OCI-LY1 (cell line): ENCODE measurements around the gene PNMT.

Source experiments
- H2AFZ ChIP-seq: fragments of 200-600 bp; sonication (generic), shearing (Covaris generic); 2 replicates; pipeline ENCODE4 v1.6.0; 2014; ENCODE audit warnings: antibody characterized with exemption, mild to moderate bottlenecking, low read length
- H3F3A ChIP-seq: fragments of 200-600 bp; sonication (generic), shearing (Covaris generic); 2 replicates; pipeline ENCODE4 v1.6.0; 2014; ENCODE audit warnings: mild to moderate bottlenecking, antibody characterized with exemption, low read length, moderate library complexity; ENCODE audit not compliant: insufficient read depth
- H3K27ac ChIP-seq: fragments of 200-600 bp; sonication (generic); 2 replicates; pipeline ENCODE4 v1.5.1; 2014; ENCODE audit warnings: low read length, mixed run types, mild to moderate bottlenecking, low read depth; ENCODE audit not compliant: poor library complexity, severe bottlenecking
- H3K27me3 ChIP-seq: fragments of 200-600 bp; sonication (generic); 2 replicates; pipeline ENCODE4 v1.6.0; 2014; ENCODE audit warnings: antibody characterized with exemption, mild to moderate bottlenecking, low read length, moderate library complexity; ENCODE audit not compliant: insufficient read depth
- H3K36me3 ChIP-seq: fragments of 200-600 bp; sonication (generic); 2 replicates; pipeline ENCODE4 v1.6.1; 2014; ENCODE audit warnings: mild to moderate bottlenecking, antibody characterized with exemption, low read length, moderate library complexity, mixed read lengths; ENCODE audit not compliant: insufficient read depth
- H3K4me1 ChIP-seq: fragments of 200-600 bp; sonication (generic); 2 replicates; pipeline ENCODE4 v1.5.1; 2014; ENCODE audit warnings: mild to moderate bottlenecking, low read length, moderate library complexity; ENCODE audit not compliant: insufficient read depth, severe bottlenecking
- H3K4me2 ChIP-seq: fragments of 200-600 bp; sonication (generic), shearing (Covaris generic); 2 replicates; pipeline ENCODE4 v1.6.1; 2014; ENCODE audit warnings: low read length
- H3K4me3 ChIP-seq: fragments of 200-600 bp; sonication (generic); 2 replicates; pipeline ENCODE4 v1.5.1; 2014; ENCODE audit warnings: low read length, low read depth, mild to moderate bottlenecking, mixed read lengths; ENCODE audit not compliant: poor library complexity, severe bottlenecking
- H3K79me2 ChIP-seq: fragments of 200-600 bp; shearing (Covaris generic); 2 replicates; pipeline ENCODE4 v1.6.1; 2016; ENCODE audit warnings: mixed run types, low read length, mixed read lengths; ENCODE audit not compliant: insufficient read depth
- H3K9ac ChIP-seq: fragments of 200-600 bp; sonication (generic), shearing (Covaris generic); 2 replicates; pipeline ENCODE4 v1.6.1; 2014; ENCODE audit warnings: mild to moderate bottlenecking, low read length, mixed read lengths
- H3K9me2 ChIP-seq: fragments of 200-600 bp; sonication (generic), shearing (Covaris generic); 2 replicates; pipeline ENCODE4 v1.6.1; 2014; ENCODE audit warnings: low read depth, mild to moderate bottlenecking, low read length, mixed read lengths
- H3K9me3 ChIP-seq: fragments of 200-600 bp; shearing (Covaris generic); 2 replicates; pipeline ENCODE4 v1.6.1; 2014; ENCODE audit warnings: low read length, mixed read lengths
- H4K20me1 ChIP-seq: fragments of 200-600 bp; sonication (generic), shearing (Covaris generic); 2 replicates; pipeline ENCODE4 v1.6.0; 2016; ENCODE audit warnings: mild to moderate bottlenecking, low read length; ENCODE audit not compliant: insufficient read depth
- EZH2 ChIP-seq: fragments of 200-600 bp; sonication (generic), shearing (Covaris generic); IDR thresholded peaks from 2 replicates; pipeline ENCODE4 v1.8.0; 2017; ENCODE audit warnings: borderline replicate concordance, mixed run types, mild to moderate bottlenecking, antibody characterized with exemption, low read length, moderate library complexity, mixed read lengths
- TF ChIP-seq, protein P1 (sequence below): fragments of 200-600 bp; sonication (generic), shearing (Covaris generic); IDR thresholded peaks from 2 replicates; pipeline ENCODE4 v1.5.1; 2017; ENCODE audit warnings: mild to moderate bottlenecking, antibody characterized with exemption, low read length, moderate library complexity, mixed read lengths

PNMT gene

DNA sequence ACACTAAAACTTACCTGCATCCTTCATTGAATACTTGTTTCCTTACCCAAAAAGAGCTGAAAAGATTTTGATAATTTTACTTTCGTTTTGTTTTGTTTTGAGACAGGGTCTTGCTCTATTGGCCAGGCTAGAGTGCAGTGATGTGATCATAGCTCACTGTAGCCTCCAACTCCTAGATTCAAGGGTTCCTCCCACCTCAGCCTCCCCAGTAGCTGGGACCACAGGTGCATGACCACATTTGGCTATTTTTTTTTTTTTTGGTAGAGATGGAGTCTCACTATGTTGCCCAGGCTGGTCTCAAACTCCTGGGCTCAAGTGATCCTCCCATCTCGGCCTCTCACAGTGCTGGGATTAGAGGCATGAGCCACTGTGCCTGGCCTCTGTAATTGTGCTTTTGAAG, 13.1 kb upstream of the PNMT start:
- H3K36me3 ChIP-seq = peaks cover 7% of the 10 kb centered on the region; the same call in 1 of the 2 replicates
- no peaks in the 10 kb centered on the region for H4K20me1 ChIP-seq
- H3K4me1 ChIP-seq = peaks cover 18% of the 10 kb centered on the region

DNA sequence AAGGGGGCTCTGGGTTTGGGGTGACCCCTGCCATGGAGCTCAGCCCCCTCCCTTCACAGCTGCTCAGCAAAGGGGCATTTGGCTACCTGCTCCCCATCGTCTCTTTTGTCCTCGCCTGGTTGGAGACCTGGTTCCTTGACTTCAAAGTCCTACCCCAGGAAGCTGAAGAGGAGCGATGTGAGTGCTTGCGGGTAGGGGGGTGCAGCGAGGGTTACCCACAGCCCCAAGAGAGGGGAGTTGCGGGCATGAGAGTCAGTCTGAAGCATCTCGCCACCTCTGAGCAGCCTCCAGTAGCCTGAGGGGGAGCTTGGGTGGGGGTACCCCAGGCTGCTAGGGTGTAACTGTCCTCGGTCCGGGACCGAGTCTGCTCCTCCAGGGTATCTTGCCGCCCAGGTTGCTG, 9.9 kb upstream of the PNMT start:
- H3K4me1 ChIP-seq = peaks cover 5% of the 10 kb centered on the region
- H3K4me3 ChIP-seq = no peak overlapping the region
- H4K20me1 ChIP-seq = no peaks in the 10 kb centered on the region
- TF ChIP-seq, protein P1, sequence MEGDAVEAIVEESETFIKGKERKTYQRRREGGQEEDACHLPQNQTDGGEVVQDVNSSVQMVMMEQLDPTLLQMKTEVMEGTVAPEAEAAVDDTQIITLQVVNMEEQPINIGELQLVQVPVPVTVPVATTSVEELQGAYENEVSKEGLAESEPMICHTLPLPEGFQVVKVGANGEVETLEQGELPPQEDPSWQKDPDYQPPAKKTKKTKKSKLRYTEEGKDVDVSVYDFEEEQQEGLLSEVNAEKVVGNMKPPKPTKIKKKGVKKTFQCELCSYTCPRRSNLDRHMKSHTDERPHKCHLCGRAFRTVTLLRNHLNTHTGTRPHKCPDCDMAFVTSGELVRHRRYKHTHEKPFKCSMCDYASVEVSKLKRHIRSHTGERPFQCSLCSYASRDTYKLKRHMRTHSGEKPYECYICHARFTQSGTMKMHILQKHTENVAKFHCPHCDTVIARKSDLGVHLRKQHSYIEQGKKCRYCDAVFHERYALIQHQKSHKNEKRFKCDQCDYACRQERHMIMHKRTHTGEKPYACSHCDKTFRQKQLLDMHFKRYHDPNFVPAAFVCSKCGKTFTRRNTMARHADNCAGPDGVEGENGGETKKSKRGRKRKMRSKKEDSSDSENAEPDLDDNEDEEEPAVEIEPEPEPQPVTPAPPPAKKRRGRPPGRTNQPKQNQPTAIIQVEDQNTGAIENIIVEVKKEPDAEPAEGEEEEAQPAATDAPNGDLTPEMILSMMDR = no peak
- no peak overlapping the region for H2AFZ ChIP-seq
- H3F3A ChIP-seq = no peaks in the 10 kb centered on the region
- no peaks in the 10 kb centered on the region for H3K27me3 ChIP-seq
- H3K27ac ChIP-seq = no peak overlapping the region
- H3K9ac ChIP-seq = no peak overlapping the region
- H3K9me3 ChIP-seq = no peaks in the 10 kb centered on the region
- H3K4me2 ChIP-seq = no peak overlapping the region
- no peaks in the 10 kb centered on the region for H3K79me2 ChIP-seq
- H3K36me3 ChIP-seq = peaks cover 32% of the 10 kb centered on the region; the same call in 1 of the 2 replicates
- no peaks in the 10 kb centered on the region for H3K9me2 ChIP-seq

More for the DNA sequence above, 13.1 kb upstream of the PNMT start:
- Histone ChIP-seq H3K9me3 (no peaks in the 10 kb centered on the region), H3K9ac (no peak overlapping the region), H2AFZ (no peak overlapping the region), H3F3A (no peaks in the 10 kb centered on the region), H3K79me2 (no peaks in the 10 kb centered on the region), H3K4me2 (no peak overlapping the region), H3K27me3 (no peaks in the 10 kb centered on the region), H3K4me3 (no peak overlapping the region), H3K27ac (no peak overlapping the region), H3K9me2 (no peaks in the 10 kb centered on the region)
- TF ChIP-seq, protein P1 = no peak
- no peak for TF ChIP-seq EZH2

DNA sequence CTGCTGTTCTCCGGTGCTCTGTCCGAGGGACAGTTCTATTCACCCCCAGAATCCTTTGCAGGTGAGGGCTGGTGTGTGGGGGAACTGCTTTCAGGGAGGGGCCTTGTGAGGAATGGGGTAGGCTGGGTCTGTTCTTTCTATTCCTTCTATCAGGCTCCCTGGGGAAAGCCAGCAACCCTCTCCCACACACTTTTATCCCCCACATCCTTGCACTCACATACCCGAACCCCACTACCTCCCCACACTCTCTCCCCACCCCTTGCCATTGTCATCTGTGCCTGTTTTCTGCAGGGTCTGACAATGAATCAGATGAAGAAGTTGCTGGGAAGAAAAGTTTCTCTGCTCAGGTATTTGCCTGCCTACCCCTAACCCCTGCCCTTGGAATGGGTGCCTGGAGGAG, 9.5 kb upstream of the PNMT start:
- H3K9me3 ChIP-seq = no peaks in the 10 kb centered on the region
- H3K9me2 ChIP-seq = no peaks in the 10 kb centered on the region
- TF ChIP-seq EZH2 = no peak
- H4K20me1 ChIP-seq = no peaks in the 10 kb centered on the region
- H3K4me3 ChIP-seq = no peak overlapping the region
- H2AFZ ChIP-seq = no peak overlapping the region
- H3F3A ChIP-seq = no peaks in the 10 kb centered on the region
- no peaks in the 10 kb centered on the region for H3K79me2 ChIP-seq
- H3K4me1 ChIP-seq = peaks cover 5% of the 10 kb centered on the region
- H3K4me2 ChIP-seq = no peak overlapping the region
- H3K27ac ChIP-seq = no peak overlapping the region
- H3K27me3 ChIP-seq = no peaks in the 10 kb centered on the region
- H3K9ac ChIP-seq = no peak overlapping the region
- peaks cover 32% of the 10 kb centered on the region; the same call in 1 of the 2 replicates for H3K36me3 ChIP-seq

DNA sequence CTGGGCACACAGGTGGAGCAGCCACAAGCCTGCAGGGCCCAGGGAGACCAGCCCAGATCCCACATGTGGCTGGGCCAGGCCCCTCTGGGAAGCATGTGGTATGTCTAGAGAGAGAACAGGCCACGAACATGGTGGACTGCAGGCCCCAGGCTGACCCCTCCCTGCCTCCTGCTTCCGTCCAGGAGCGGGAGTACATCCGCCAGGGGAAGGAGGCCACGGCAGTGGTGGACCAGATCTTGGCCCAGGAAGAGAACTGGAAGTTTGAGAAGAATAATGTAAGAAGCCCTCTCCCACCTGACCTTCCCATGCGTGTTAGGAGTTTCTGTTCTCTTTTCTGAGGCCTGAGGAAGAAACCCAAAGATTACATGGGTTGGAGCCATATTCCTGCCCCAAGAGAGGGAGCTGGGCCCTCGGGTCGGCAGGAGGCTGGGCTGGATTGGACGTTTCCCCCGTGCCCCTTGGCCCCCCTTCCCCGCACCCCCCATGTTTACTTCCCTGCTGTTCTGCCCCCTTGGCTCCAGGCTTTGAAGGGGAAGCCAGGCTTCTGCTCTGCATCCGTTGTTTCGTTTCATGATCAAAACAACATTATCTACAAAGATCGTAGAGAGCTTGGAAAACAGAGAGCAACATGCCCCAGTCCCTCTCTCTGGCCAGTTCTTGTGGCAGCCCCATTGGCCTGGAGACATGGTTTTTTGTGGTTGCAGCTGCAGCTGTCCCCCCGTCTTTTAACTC, 8.8 kb upstream of the PNMT start:
- no peak overlapping the region for H3K27ac ChIP-seq
- H3F3A ChIP-seq = no peaks in the 10 kb centered on the region
- no peaks in the 10 kb centered on the region for H3K27me3 ChIP-seq
- H3K9ac ChIP-seq = no peak overlapping the region
- H3K79me2 ChIP-seq = no peaks in the 10 kb centered on the region
- H3K4me2 ChIP-seq = no peak overlapping the region
- H3K4me3 ChIP-seq = no peak overlapping the region
- TF ChIP-seq EZH2 = no peak
- TF ChIP-seq, protein P1 = no peak
- no peaks in the 10 kb centered on the region for H3K9me2 ChIP-seq
- H3K9me3 ChIP-seq = no peaks in the 10 kb centered on the region
- peaks cover 5% of the 10 kb centered on the region for H3K4me1 ChIP-seq
- no peak overlapping the region for H2AFZ ChIP-seq
- H3K36me3 ChIP-seq = peaks cover 27% of the 10 kb centered on the region; the same call in 1 of the 2 replicates
- no peaks in the 10 kb centered on the region for H4K20me1 ChIP-seq
